HG03135 (cell line): ENCODE results near the gene SMAD6.

Experiments
- ATAC-seq: cut with Tn5 transposase; IDR thresholded peaks from one replicate; pipeline ENCODE4 v1.9.1; 2021; ENCODE audit warnings: mild to moderate bottlenecking, moderate library complexity; ENCODE audit not compliant: unreplicated experiment

The SMAD6 gene

GRCh38 chr15:66786708-66787488 is 84.9 kb downstream of the SMAD6 start:
- ATAC-seq = no peak

- ATAC-seq = no peak
Measured at GRCh38 chr15:66787489-66787871, 85.4 kb downstream of the SMAD6 start.

GRCh38 chr15:66788024-66788423 is 86.0 kb downstream of the SMAD6 start:
- no peak for ATAC-seq

GRCh38 chr15:66789029-66790025 is 87.3 kb downstream of the SMAD6 start:
- no peak for ATAC-seq

GRCh38 chr15:66795851-66796250 is 93.8 kb downstream of the SMAD6 start:
- no peak for ATAC-seq

- ATAC-seq = no peak
Measured at GRCh38 chr15:66796343-66796742, 94.3 kb downstream of the SMAD6 start.

- ATAC-seq = no peak
Measured at GRCh38 chr15:66797921-66798320, 95.9 kb downstream of the SMAD6 start.

GRCh38 chr15:66798426-66799061 is 96.5 kb downstream of the SMAD6 start:
- ATAC-seq = no peak

- no peak for ATAC-seq
Measured at GRCh38 chr15:66799242-66799641, 97.2 kb downstream of the SMAD6 start.

GRCh38 chr15:66800584-66801235 is 98.7 kb downstream of the SMAD6 start:
- no peak for ATAC-seq

- ATAC-seq = no peak
Measured at GRCh38 chr15:66801266-66801665, 99.2 kb downstream of the SMAD6 start.

- ATAC-seq = no peak
Measured at GRCh38 chr15:66802025-66803001, 100.3 kb downstream of the SMAD6 start.

- ATAC-seq = no peak
Measured at GRCh38 chr15:66803182-66803729, 101.2 kb downstream of the SMAD6 start.

- no peak for ATAC-seq
Measured at GRCh38 chr15:66803749-66804148, 101.7 kb downstream of the SMAD6 start.

GRCh38 chr15:66805202-66805885 is 103.3 kb downstream of the SMAD6 start:
- ATAC-seq = no peak

- ATAC-seq = no peak
Measured at GRCh38 chr15:66808181-66808824, 106.3 kb downstream of the SMAD6 start.

GRCh38 chr15:66809664-66810063 is 107.6 kb downstream of the SMAD6 start:
- no peak for ATAC-seq

- ATAC-seq = no peak
Measured at GRCh38 chr15:66815318-66815717, 113.3 kb downstream of the SMAD6 start.
